BE2C (cell line): ENCODE measurements around the gene RHBDF2.
"Not testable (repeated sequence)": the region's sequence is repeated elsewhere in the genome, so short reads cannot be mapped to it uniquely, and the experiment has no call there.

Experiments
- DNase-seq: peaks from one replicate; pipeline ENCODE4 v3.0.0-alpha.2; 2020
- H3K27me3 ChIP-seq: fragments of 250-450 bp; sonication (Bioruptor Pico); 2 replicates; pipeline ENCODE4 v1.5.1; 2020; ENCODE audit warnings: mild to moderate bottlenecking
- H3K36me3 ChIP-seq: fragments of 250-450 bp; sonication (Bioruptor Pico); 2 replicates; pipeline ENCODE4 v1.5.1; 2020; ENCODE audit warnings: mild to moderate bottlenecking
- H3K4me1 ChIP-seq: fragments of 250-450 bp; sonication (Bioruptor Pico); 2 replicates; pipeline ENCODE4 v1.5.1; 2020
- H3K4me3 ChIP-seq: 2 replicates; pipeline ENCODE4 v1.5.1; 2011; ENCODE audit warnings: low read depth, low read length
- H3K9me3 ChIP-seq: fragments of 250-450 bp; sonication (Bioruptor Pico); 2 replicates; pipeline ENCODE4 v1.5.1; 2020
- CTCF ChIP-seq: IDR thresholded peaks from 2 replicates; pipeline ENCODE4 v1.5.1; 2012; ENCODE audit warnings: mild to moderate bottlenecking, low read depth, low read length

RHBDF2 gene

GRCh38 chr17:76536511-76537287 is 35.5 kb upstream of the RHBDF2 start:
- no peaks in the 10 kb centered on the region for H3K9me3 ChIP-seq
- peaks cover 51% of the 10 kb centered on the region for H3K36me3 ChIP-seq
- no peak for TF ChIP-seq CTCF
- no peak for DNase-seq
- no peaks in the 10 kb centered on the region for H3K27me3 ChIP-seq
- peaks cover 34% of the 10 kb centered on the region for H3K4me1 ChIP-seq
- H3K4me3 ChIP-seq: peak overlapping the region; percentile 84

DNA sequence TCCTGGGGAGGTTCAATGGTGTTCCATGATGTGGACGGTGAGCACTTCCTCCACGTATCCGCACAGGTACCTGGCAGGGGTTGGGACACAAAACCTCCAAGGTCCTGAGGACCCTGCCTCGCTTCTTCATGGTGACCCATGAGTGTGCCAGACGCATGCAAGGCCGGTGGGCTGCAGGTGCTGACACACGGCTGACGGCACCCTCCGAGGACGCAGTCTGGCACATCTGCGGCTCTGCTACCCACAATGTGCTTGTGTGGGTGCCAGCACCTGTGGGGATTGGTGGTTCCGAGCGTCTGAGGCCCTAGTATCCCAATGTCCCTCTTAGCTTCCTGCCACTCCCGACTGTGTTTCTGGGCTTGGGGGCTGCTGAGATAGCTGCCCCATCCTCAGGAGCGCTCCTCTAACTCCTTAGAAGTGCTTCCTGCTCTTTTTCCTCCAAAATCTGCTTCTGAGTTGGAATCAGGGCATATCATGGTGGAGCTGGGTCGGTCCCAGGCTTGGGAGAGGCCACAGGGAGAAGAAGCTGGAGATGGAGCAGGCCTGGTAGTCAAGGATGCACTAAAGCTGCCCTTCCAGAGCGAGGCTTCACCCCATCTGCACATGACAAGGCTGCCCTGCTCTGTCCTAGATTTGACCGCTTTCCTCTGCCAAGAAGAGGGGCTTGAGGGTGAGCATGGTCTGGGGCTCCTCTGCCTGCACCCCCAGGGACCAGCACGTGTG is 34.7 kb upstream of the RHBDF2 start:
- Histone ChIP-seq H3K9me3 (no peaks in the 10 kb centered on the region), H3K27me3 (no peaks in the 10 kb centered on the region), H3K4me3 (peak overlapping the region; percentile 84), H3K36me3 (peaks cover 58% of the 10 kb centered on the region), H3K4me1 (peaks cover 34% of the 10 kb centered on the region)
- no peak for TF ChIP-seq CTCF
- no peak for DNase-seq

DNA sequence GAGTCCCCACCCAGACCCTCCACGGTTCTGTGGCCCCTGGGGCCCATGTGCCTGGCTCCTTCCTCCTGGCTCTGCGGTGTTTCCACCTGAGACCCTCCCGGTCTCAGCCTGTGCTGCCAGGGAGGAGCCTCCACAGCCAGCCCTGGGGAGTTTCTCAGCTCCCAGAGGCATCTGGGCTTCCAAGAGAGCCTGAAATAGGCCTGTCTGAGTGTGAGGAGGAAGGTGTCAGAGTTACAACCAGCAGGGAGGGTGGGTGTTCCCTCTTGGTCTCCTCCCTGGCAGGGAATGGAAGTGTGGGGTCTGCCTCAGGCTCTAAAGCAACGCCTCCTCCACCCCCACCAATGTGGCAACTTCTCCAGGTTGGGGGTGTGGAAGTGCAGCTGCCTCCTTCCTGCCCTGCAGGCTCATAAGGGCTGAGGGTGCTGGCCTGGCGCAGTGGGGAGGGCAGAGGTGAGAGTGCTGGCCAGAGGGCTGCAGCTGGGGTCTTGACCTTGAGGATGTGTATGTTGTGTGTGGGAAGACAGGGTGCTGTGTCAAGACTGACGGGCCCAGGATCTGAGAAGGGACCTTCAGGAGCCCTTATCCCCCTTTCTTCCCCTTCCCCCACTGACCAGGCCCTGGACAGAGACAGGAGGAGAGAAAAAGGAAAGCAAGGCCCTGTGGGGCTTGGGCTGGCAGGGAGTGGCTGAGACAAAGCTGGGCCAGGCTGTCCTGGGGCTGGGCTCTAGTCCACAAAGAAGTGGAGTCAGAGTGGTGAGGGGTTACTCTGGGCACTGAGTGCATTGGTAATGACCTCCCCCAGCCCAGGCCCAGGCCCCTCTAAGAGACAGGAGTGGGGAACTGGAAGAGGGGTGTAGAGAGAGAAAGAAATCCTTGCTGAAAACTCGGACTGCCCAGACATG is 33.9 kb upstream of the RHBDF2 start:
- Histone ChIP-seq H3K36me3 (peaks cover 67% of the 10 kb centered on the region), H3K4me1 (peaks cover 37% of the 10 kb centered on the region), H3K27me3 (no peaks in the 10 kb centered on the region), H3K9me3 (no peaks in the 10 kb centered on the region), H3K4me3 (peak overlapping the region; percentile 84)
- no peak for DNase-seq
- no peak for TF ChIP-seq CTCF

- Histone ChIP-seq H3K4me1 (peaks cover 38% of the 10 kb centered on the region), H3K4me3 (peak overlapping the region; percentile 84; the same call in 1 of the 2 replicates), H3K36me3 (peaks cover 73% of the 10 kb centered on the region)
- H3K27me3 ChIP-seq, DNase-seq, H3K9me3 ChIP-seq: not testable (repeated sequence)
Observed at GRCh38 chr17:76533640-76534359, 32.6 kb upstream of the RHBDF2 start.

DNA sequence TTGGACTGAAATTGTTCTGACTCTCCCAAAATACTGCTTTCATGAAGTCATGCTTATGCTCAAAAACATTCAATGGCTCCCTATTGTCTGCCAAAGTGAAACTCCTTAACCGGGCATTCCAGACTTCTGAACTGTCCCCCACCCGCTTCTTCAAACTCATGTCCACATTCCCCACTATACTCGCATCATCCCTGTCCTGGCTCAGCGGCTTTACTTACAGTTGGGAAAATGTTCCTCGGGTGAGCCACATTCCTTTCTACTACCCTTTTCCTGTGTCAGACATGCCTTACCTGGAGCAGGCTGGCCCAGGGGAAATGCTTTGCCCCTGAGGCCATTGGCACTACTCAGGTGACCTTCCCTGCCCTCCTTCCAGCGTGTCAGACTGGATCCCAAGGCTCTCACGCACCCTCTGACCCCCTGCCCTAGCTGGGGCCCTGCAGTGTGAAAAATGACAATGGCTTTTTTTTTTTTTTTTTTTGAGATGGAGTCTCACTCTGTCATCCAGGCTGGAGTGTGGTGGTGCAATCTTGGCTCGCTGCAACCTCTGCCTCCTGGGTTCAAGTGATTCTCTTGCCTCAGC is 30.9 kb upstream of the RHBDF2 start:
- peaks cover 79% of the 10 kb centered on the region for H3K36me3 ChIP-seq
- H3K9me3 ChIP-seq: no peaks in the 10 kb centered on the region
- no peak overlapping the region for H3K4me3 ChIP-seq
- DNase-seq: peak; percentile 5
- H3K4me1 ChIP-seq: peaks cover 51% of the 10 kb centered on the region
- no peaks in the 10 kb centered on the region for H3K27me3 ChIP-seq
- TF ChIP-seq CTCF: no peak
